H9 (cell line): ENCODE measurements around the gene ERVV-1. TPM values are rescaled to one million over a fixed set of nuclear protein-coding genes. Genes with fewer than 3 reads are reported as not detected.

Experiments
- DNase-seq: peaks from one replicate; pipeline ENCODE4 v3.0.0-alpha.2; 2017
- H2AFZ ChIP-seq: one replicate; pipeline ENCODE4 v1.6.1; 2013; ENCODE audit warnings: mild to moderate bottlenecking, low read length, control low read depth, moderate library complexity
- H2AK5ac ChIP-seq: 2 replicates; pipeline ENCODE4 v1.6.1; 2013; ENCODE audit warnings: low read length, control low read depth, mixed read lengths; ENCODE audit not compliant: insufficient read length
- H2BK120ac ChIP-seq: one replicate; pipeline ENCODE4 v1.6.1; 2013; ENCODE audit warnings: low read depth, mild to moderate bottlenecking, low read length, control low read depth, inconsistent platforms; ENCODE audit not compliant: poor library complexity, severe bottlenecking
- H2BK12ac ChIP-seq: 2 replicates; pipeline ENCODE4 v1.6.1; 2013; ENCODE audit warnings: low read length, control low read depth, mixed read lengths, low read depth; ENCODE audit not compliant: insufficient read length
- H2BK15ac ChIP-seq: 2 replicates; pipeline ENCODE4 v1.6.1; 2013; ENCODE audit warnings: low read depth, low read length, control low read depth
- H2BK20ac ChIP-seq: one replicate; pipeline ENCODE4 v1.6.1; 2013; ENCODE audit warnings: low read depth, mild to moderate bottlenecking, low read length, control low read depth, inconsistent platforms; ENCODE audit not compliant: poor library complexity, severe bottlenecking
- H2BK5ac ChIP-seq: 2 replicates; pipeline ENCODE4 v1.6.1; 2013; ENCODE audit warnings: low read length, control low read depth, mixed read lengths; ENCODE audit not compliant: insufficient read length
- H3K14ac ChIP-seq: 2 replicates; pipeline ENCODE4 v1.6.1; 2013; ENCODE audit warnings: low read length, control low read depth; ENCODE audit not compliant: insufficient read depth
- H3K18ac ChIP-seq: 2 replicates; pipeline ENCODE4 v1.6.1; 2013; ENCODE audit warnings: low read depth, mild to moderate bottlenecking, mixed read lengths, low read length, control low read depth; ENCODE audit not compliant: insufficient read length
- H3K23ac ChIP-seq: 2 replicates; pipeline ENCODE4 v1.6.1; 2013; ENCODE audit warnings: low read length, control low read depth, mixed read lengths, low read depth; ENCODE audit not compliant: insufficient read length
- H3K23me2 ChIP-seq: 2 replicates; pipeline ENCODE4 v1.6.1; 2013; ENCODE audit warnings: low read depth, mild to moderate bottlenecking, mixed read lengths, low read length, control low read depth; ENCODE audit not compliant: insufficient read length, poor library complexity, severe bottlenecking
- H3K27ac ChIP-seq: 2 replicates; pipeline ENCODE4 v1.5.1; 2013; ENCODE audit warnings: low read length, control low read depth, mixed read lengths, low read depth; ENCODE audit not compliant: insufficient read length
- H3K27me3 ChIP-seq: 2 replicates; pipeline ENCODE4 v1.6.1; 2013; ENCODE audit warnings: low read length, control low read depth, inconsistent platforms; ENCODE audit not compliant: insufficient read depth
- H3K4ac ChIP-seq: 2 replicates; pipeline ENCODE4 v1.6.1; 2013; ENCODE audit warnings: low read depth, mild to moderate bottlenecking, control low read depth, inconsistent platforms, low read length, moderate library complexity
- H3K4me1 ChIP-seq: 2 replicates; pipeline ENCODE4 v1.6.1; 2013; ENCODE audit warnings: low read length, control low read depth, inconsistent platforms; ENCODE audit not compliant: insufficient read depth
- H3K4me2 ChIP-seq: 2 replicates; pipeline ENCODE4 v1.6.1; 2013; ENCODE audit warnings: low read length, control low read depth, mixed read lengths; ENCODE audit not compliant: insufficient read length, insufficient read depth
- H3K56ac ChIP-seq: 2 replicates; pipeline ENCODE4 v1.6.1; 2013; ENCODE audit warnings: low read depth, mild to moderate bottlenecking, mixed read lengths, low read length, control low read depth; ENCODE audit not compliant: insufficient read length
- H3K79me1 ChIP-seq: 2 replicates; pipeline ENCODE4 v1.6.1; 2013; ENCODE audit warnings: low read depth, mild to moderate bottlenecking, moderate library complexity, low read length, control low read depth, inconsistent platforms; ENCODE audit not compliant: insufficient read depth, poor library complexity, severe bottlenecking
- H3K79me2 ChIP-seq: 2 replicates; pipeline ENCODE4 v1.6.1; 2013; ENCODE audit warnings: low read length, control low read depth, inconsistent platforms; ENCODE audit not compliant: insufficient read depth
- H3K9ac ChIP-seq: 2 replicates; pipeline ENCODE4 v1.6.1; 2013; ENCODE audit warnings: low read length, control low read depth, mixed read lengths; ENCODE audit not compliant: insufficient read length; ENCODE audit errors: extremely low read depth
- H3K9me3 ChIP-seq: one replicate; pipeline ENCODE4 v1.6.1; 2013; ENCODE audit warnings: low read depth, low read length, inconsistent platforms; ENCODE audit not compliant: control insufficient read depth
- H3T11ph ChIP-seq: one replicate; pipeline ENCODE4 v1.6.1; 2013; ENCODE audit warnings: mild to moderate bottlenecking, low read length, control low read depth, inconsistent platforms
- H4K20me1 ChIP-seq: one replicate; pipeline ENCODE4 v1.6.1; 2013; ENCODE audit not compliant: control insufficient read depth, insufficient read length, insufficient read depth
- H4K5ac ChIP-seq: 2 replicates; pipeline ENCODE4 v1.6.1; 2013; ENCODE audit warnings: low read depth, mild to moderate bottlenecking, mixed read lengths, low read length, control low read depth; ENCODE audit not compliant: insufficient read length
- H4K8ac ChIP-seq: replicated peaks from 2 replicates; pipeline ENCODE4 v1.6.1; 2013; ENCODE audit warnings: low read length, control low read depth, mixed read lengths, low read depth; ENCODE audit not compliant: insufficient read length
- H4K91ac ChIP-seq: 2 replicates; pipeline ENCODE4 v1.6.1; 2013; ENCODE audit warnings: low read depth, mild to moderate bottlenecking, moderate library complexity, mixed read lengths, low read length, control low read depth; ENCODE audit not compliant: insufficient read length
- H3K27ac Mint-ChIP-seq, 3 experiments: 2 replicates in 2 of 3; 3 replicates in 1 of 3; pipeline ENCODE4 v1.8.0; 2020 to 2021; ENCODE audit warnings: mixed read lengths in 3 of 3, mild to moderate bottlenecking in 1 of 3, moderate library complexity in 1 of 3
- H3K27me3 Mint-ChIP-seq: 2 replicates; pipeline ENCODE4 v1.8.0; 2021; ENCODE audit warnings: low read depth, mild to moderate bottlenecking, moderate library complexity, mixed read lengths
- H3K36me3 Mint-ChIP-seq, 3 experiments: 2 replicates in 2 of 3; 3 replicates in 1 of 3; pipeline ENCODE4 v1.8.0; 2020 to 2021; ENCODE audit warnings: low read depth in 3 of 3, mixed read lengths in 3 of 3; ENCODE audit not compliant: insufficient read depth in 1 of 3
- H3K4me1 Mint-ChIP-seq, 2 experiments: 2 replicates each; pipeline ENCODE4 v1.8.0; 2020; ENCODE audit warnings: mixed read lengths in 2 of 2
- H3K4me3 Mint-ChIP-seq, 2 experiments: 2 replicates in 1 of 2; 3 replicates in 1 of 2; pipeline ENCODE4 v1.8.0; 2020 to 2021; ENCODE audit warnings: mild to moderate bottlenecking in 2 of 2, mixed read lengths in 2 of 2, moderate library complexity in 1 of 2
- H3K9me3 Mint-ChIP-seq, 2 experiments: 2 replicates in 1 of 2; 3 replicates in 1 of 2; pipeline ENCODE4 v1.8.0; 2020; ENCODE audit warnings: mild to moderate bottlenecking in 2 of 2, mixed read lengths in 2 of 2, moderate library complexity in 1 of 2
- CTCF ChIP-seq: fragments of 200-600 bp; sonication (generic); conservative IDR thresholded peaks from 3 replicates; pipeline ENCODE4 v1.8.0; 2021; ENCODE audit warnings: antibody characterized with exemption, mild to moderate bottlenecking
- WGBS: extraction: QIAGEN DNeasy Blood & Tissue Kit; methylation state at CpG from one replicate; pipeline ENCODE4 v1.1.7; 2013; ENCODE audit warnings: missing lambda C conversion rate, low lambda C conversion rate, mixed read lengths; ENCODE audit not compliant: insufficient read length; ENCODE audit errors: extremely low coverage; 5-methylcytosine and 5-hydroxymethylcytosine counted together
- total RNA-seq: library from RNA; stranded (reverse); gene quantifications from 2 replicates; pipeline ENCODE4 v1.2.1, GENCODE V29; 2021

Gene ERVV-1
- total RNA-seq, 1 experiment from 2014 or later, result not detected

- peaks cover 44% of the 10 kb centered on the region for H3K27me3 Mint-ChIP-seq
- DNase-seq, result no peak
- Histone ChIP-seq H3K14ac (no peak overlapping the region), H3K27me3 (peaks cover 6% of the 10 kb centered on the region; the same call in 1 of the 2 replicates), H4K20me1 (no peaks in the 10 kb centered on the region), H2BK120ac (no peak overlapping the region), H2BK12ac (no peak overlapping the region), H3K4ac (no peak overlapping the region), H4K5ac (no peak overlapping the region), H3K9me3 (no peaks in the 10 kb centered on the region), H3K23me2 (peaks cover 10% of the 10 kb centered on the region), H3K9ac (no peak overlapping the region), H4K8ac (no peak overlapping the region), H2AK5ac (no peak overlapping the region), H3K79me1 (no peaks in the 10 kb centered on the region), H2BK20ac (no peak overlapping the region), H4K91ac (no peak overlapping the region), H3K4me1 (no peaks in the 10 kb centered on the region; the same call in 1 of the 2 replicates), H3K18ac (no peak overlapping the region), H3K27ac (no peak overlapping the region), H3K23ac (no peak overlapping the region), H3K56ac (no peak overlapping the region), H3K4me2 (no peak overlapping the region), H2AFZ (no peak overlapping the region), H3K79me2 (no peaks in the 10 kb centered on the region), H2BK5ac (no peak overlapping the region), H2BK15ac (no peak overlapping the region), H3T11ph (no peak overlapping the region)
- peaks cover 9 to 12% (median 10%) of the 10 kb centered on the region in 3 experiments; a peak in 6 of 7 replicates for H3K36me3 Mint-ChIP-seq
- H3K9me3 Mint-ChIP-seq, result peaks cover 2 to 6% of the 10 kb centered on the region in 2 experiments; a peak in 3 of 5 replicates
- TF ChIP-seq CTCF, result no peak
- peaks cover 15 to 18% of the 10 kb centered on the region in 2 experiments for H3K4me1 Mint-ChIP-seq
- H3K27ac Mint-ChIP-seq, result no peak overlapping the region
- no CpG with 5 or more reads among the region's 16 CpGs for WGBS
- no peak overlapping the region for H3K4me3 Mint-ChIP-seq
Measured at GRCh38 chr19:52990759-52991418, 22.8 kb upstream of the ERVV-1 start.
